Activated CD4-positive, alpha-beta T cell treated with anti-CD3 and anti-CD28 coated beads, Interleukin-2, amount 50 U/mL, for 24 hours (primary cell): ENCODE data around the gene TSPY10.
"Not testable (repeated sequence)": the region's sequence is repeated elsewhere in the genome, so short reads cannot be mapped to it uniquely, and the experiment has no call there.

Source experiments
- DNase-seq, 2 donors: peaks; one replicate each; pipeline ENCODE4 v3.0.0-alpha.2; 2020; ENCODE audit warnings: low read depth in 1 of 2, low spot score in 1 of 2

TSPY10 gene, protein sequence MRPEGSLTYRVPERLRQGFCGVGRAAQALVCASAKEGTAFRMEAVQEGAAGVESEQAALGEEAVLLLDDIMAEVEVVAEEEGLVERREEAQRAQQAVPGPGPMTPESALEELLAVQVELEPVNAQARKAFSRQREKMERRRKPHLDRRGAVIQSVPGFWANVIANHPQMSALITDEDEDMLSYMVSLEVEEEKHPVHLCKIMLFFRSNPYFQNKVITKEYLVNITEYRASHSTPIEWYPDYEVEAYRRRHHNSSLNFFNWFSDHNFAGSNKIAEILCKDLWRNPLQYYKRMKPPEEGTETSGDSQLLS

DNA sequence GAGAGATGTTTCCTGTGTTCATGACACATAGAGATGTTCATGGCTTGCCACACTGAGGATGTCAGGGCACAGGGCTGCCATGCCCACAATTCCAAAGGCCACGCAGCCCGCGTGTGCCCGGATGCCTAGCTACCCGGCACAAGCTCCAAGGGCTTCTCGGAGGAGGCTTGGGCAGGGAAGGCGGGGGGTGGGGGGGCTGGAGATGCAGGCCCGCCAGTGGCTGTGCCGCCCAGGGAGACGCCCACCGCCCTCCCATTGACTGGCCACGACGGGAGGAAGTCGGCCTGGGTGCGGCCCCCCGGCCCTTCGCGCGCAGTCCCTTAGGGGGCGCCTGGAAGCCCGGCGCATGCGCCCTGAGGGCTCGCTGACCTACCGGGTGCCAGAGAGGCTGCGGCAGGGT is at the start of gene TSPY10:
TSS of gene TSPY10 (plus strand) at position 301 of the 400 bp plus-strand sequence. CDS start at position 347, 46 bp downstream.
- DNase-seq, result not testable (repeated sequence)

DNA sequence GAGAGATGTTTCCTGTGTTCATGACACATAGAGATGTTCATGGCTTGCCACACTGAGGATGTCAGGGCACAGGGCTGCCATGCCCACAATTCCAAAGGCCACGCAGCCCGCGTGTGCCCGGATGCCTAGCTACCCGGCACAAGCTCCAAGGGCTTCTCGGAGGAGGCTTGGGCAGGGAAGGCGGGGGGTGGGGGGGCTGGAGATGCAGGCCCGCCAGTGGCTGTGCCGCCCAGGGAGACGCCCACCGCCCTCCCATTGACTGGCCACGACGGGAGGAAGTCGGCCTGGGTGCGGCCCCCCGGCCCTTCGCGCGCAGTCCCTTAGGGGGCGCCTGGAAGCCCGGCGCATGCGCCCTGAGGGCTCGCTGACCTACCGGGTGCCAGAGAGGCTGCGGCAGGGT is 40.7 kb upstream of the TSPY10 start, which contains the start of gene TSPY9:
TSS of gene TSPY9 (plus strand) at position 301 of the 400 bp plus-strand sequence. CDS start at position 347, 46 bp downstream.
- not testable (repeated sequence) for DNase-seq

DNA sequence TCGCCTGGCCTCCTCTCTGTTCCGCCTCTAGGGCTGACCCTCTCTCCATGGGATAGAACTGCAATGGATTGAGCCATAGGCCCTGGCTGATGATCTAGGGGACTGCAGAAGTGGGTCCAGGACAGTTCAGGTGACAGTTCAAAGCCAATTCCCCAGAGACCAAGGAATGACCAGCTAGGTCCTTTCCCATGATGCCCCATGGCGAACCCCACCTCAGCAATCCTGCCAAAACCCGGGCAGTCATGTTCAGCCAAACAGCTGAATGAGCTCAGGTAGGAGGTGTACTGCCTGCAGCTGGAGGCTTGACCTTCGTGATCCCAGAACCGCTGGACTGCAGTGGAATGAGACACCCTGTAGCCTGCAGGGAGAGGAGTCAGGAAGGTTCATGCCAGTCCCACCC is 23.3 kb upstream of the TSPY10 start:
- DNase-seq, result not testable (repeated sequence)

GRCh38 chrY:9516287-9516686 is 11.4 kb upstream of the TSPY10 start:
- DNase-seq, result not testable (repeated sequence)
